Parathyroid adenoma (tissue), 2 donors: ENCODE data around the gene CTNND2.

Source experiments
- H2AFZ ChIP-seq: fragments of 300-600 bp; sonication (generic); one replicate; pipeline ENCODE4 v1.7.0; 2017; ENCODE audit warnings: antibody characterized with exemption, mild to moderate bottlenecking
- H3K27ac ChIP-seq: fragments of 300-600 bp; sonication (generic); one replicate; pipeline ENCODE4 v1.7.0; 2017
- H3K27me3 ChIP-seq: fragments of 300-600 bp; sonication (generic); one replicate; pipeline ENCODE4 v1.7.0; 2017; ENCODE audit warnings: low read length; ENCODE audit not compliant: control insufficient read depth, insufficient read depth
- H3K36me3 ChIP-seq: fragments of 300-600 bp; sonication (generic); one replicate; pipeline ENCODE4 v1.7.0; 2017; ENCODE audit warnings: low read length; ENCODE audit not compliant: control insufficient read depth, insufficient read depth
- H3K4me1 ChIP-seq: fragments of 300-600 bp; sonication (generic); one replicate; pipeline ENCODE4 v1.7.0; 2017; ENCODE audit warnings: control low read depth
- H3K4me2 ChIP-seq: fragments of 300-600 bp; sonication (generic); one replicate; pipeline ENCODE4 v1.7.0; 2017; ENCODE audit warnings: low read length
- H3K4me3 ChIP-seq: fragments of 300-600 bp; sonication (generic); one replicate; pipeline ENCODE4 v1.7.0; 2017; ENCODE audit warnings: low read depth, low read length
- H3K79me2 ChIP-seq: fragments of 300-600 bp; sonication (generic); one replicate; pipeline ENCODE4 v1.7.0; 2017; ENCODE audit warnings: control low read depth
- H3K9ac ChIP-seq: fragments of 300-600 bp; sonication (generic); one replicate; pipeline ENCODE4 v1.7.0; 2017; ENCODE audit warnings: mild to moderate bottlenecking
- H3K9me3 ChIP-seq: fragments of 300-600 bp; sonication (generic); one replicate; pipeline ENCODE4 v1.7.0; 2017; ENCODE audit warnings: low read length; ENCODE audit not compliant: control insufficient read depth
- TF ChIP-seq, protein P1 (sequence below): fragments of 300-600 bp; sonication (generic); IDR thresholded peaks from one replicate; pipeline ENCODE4 v1.7.0; 2017; ENCODE audit warnings: antibody characterized with exemption, mild to moderate bottlenecking
- donor health status: primary hyperparathyroidism.

Gene CTNND2

DNA sequence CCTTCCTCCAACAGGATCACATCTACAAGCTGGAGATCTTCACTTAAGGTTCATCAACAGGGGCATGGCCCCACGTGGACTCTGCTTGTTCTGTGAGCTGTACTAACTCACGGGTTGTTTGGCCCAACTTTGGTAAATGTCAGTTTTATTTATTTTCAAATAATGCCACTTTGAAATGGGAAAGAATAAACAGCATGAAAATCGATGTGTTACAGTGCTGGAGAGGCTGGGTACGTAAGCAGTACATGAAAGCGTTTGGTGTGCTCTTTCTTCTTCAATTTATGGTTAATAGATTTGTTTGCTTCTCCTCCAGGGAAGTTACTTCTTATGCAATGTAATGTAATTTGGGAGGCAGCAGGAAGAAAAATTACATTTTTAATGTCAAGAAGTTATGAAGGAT lies 753.3 kb downstream of the CTNND2 start:
- H3K79me2 ChIP-seq, result no peaks in the 10 kb centered on the region
- TF ChIP-seq, protein P1, sequence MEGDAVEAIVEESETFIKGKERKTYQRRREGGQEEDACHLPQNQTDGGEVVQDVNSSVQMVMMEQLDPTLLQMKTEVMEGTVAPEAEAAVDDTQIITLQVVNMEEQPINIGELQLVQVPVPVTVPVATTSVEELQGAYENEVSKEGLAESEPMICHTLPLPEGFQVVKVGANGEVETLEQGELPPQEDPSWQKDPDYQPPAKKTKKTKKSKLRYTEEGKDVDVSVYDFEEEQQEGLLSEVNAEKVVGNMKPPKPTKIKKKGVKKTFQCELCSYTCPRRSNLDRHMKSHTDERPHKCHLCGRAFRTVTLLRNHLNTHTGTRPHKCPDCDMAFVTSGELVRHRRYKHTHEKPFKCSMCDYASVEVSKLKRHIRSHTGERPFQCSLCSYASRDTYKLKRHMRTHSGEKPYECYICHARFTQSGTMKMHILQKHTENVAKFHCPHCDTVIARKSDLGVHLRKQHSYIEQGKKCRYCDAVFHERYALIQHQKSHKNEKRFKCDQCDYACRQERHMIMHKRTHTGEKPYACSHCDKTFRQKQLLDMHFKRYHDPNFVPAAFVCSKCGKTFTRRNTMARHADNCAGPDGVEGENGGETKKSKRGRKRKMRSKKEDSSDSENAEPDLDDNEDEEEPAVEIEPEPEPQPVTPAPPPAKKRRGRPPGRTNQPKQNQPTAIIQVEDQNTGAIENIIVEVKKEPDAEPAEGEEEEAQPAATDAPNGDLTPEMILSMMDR, result no peak
- H3K9ac ChIP-seq, result no peak overlapping the region
- H3K36me3 ChIP-seq, result no peaks in the 10 kb centered on the region
- H2AFZ ChIP-seq, result no peak overlapping the region
- no peak overlapping the region for H3K4me3 ChIP-seq
- H3K27ac ChIP-seq, result no peak overlapping the region
- no peaks in the 10 kb centered on the region for H3K27me3 ChIP-seq
- no peaks in the 10 kb centered on the region for H3K9me3 ChIP-seq
- H3K4me2 ChIP-seq, result no peak overlapping the region
- no peaks in the 10 kb centered on the region for H3K4me1 ChIP-seq

DNA sequence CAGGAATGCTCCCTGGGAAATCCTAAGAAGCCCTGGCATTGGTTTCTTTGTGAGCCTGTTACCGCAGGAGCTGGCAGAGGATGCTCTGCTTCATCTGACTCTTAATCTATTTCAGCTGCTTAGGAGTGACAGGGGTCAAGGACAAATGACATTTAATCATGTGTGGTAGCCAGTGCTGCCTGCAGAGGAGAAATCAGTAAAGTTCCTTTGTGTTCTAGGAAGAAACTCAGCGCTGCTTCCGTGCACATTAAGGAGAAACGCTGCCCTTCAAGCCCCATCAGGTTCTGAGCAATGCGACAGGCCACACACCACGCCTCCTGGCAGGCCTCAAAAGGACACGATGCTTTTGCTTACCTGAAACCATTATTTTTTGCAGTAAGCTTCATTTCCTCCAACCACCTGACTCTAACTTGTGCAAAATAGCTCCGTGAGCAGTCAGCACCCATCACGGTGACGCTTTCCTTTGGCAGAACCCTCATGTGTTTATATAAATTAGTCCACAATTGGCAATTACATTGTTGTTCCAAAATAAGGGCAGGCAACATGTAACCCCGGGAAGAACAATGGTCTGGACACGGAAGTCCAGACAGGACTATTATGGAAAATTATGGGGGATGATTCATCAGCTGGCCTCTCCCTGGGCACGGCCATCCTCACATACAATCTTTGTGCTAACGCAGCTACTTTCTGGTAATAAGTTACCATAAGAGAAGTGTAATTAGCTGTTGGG lies 755.3 kb downstream of the CTNND2 start:
- no peaks in the 10 kb centered on the region for H3K36me3 ChIP-seq
- no peak overlapping the region for H3K27ac ChIP-seq
- no peak overlapping the region for H3K9ac ChIP-seq
- no peak overlapping the region for H3K4me3 ChIP-seq
- TF ChIP-seq, protein P1, result no peak
- no peaks in the 10 kb centered on the region for H3K79me2 ChIP-seq
- H3K9me3 ChIP-seq, result no peaks in the 10 kb centered on the region
- H3K4me2 ChIP-seq, result no peak overlapping the region
- H3K4me1 ChIP-seq, result no peaks in the 10 kb centered on the region
- no peaks in the 10 kb centered on the region for H3K27me3 ChIP-seq
- H2AFZ ChIP-seq, result no peak overlapping the region

DNA sequence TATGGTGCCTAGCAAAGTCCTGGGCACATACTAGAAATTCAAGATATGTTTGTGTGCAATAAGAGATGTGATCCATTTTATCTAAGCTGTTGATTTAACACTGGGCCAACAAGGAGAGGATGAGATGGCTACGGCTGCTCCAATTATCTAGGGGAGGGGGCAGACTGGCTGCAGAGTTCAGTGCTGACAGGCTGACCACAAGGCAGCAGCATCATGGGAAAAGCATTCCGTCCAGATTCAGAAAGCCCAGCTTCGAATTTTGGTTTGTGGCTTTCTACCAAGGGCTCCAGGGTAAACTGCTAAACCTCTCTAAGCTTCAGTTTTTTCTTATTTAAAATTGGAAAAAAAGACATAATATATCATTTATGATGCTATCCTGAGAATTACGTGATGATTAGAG lies 758.1 kb downstream of the CTNND2 start:
- no peak overlapping the region for H3K4me3 ChIP-seq
- no peak overlapping the region for H3K9ac ChIP-seq
- H3K36me3 ChIP-seq, result no peaks in the 10 kb centered on the region
- TF ChIP-seq, protein P1, result no peak
- H3K79me2 ChIP-seq, result no peaks in the 10 kb centered on the region
- no peak overlapping the region for H3K27ac ChIP-seq
- H3K4me2 ChIP-seq, result no peak overlapping the region
- no peaks in the 10 kb centered on the region for H3K9me3 ChIP-seq
- no peaks in the 10 kb centered on the region for H3K4me1 ChIP-seq
- no peaks in the 10 kb centered on the region for H3K27me3 ChIP-seq
- no peak overlapping the region for H2AFZ ChIP-seq

DNA sequence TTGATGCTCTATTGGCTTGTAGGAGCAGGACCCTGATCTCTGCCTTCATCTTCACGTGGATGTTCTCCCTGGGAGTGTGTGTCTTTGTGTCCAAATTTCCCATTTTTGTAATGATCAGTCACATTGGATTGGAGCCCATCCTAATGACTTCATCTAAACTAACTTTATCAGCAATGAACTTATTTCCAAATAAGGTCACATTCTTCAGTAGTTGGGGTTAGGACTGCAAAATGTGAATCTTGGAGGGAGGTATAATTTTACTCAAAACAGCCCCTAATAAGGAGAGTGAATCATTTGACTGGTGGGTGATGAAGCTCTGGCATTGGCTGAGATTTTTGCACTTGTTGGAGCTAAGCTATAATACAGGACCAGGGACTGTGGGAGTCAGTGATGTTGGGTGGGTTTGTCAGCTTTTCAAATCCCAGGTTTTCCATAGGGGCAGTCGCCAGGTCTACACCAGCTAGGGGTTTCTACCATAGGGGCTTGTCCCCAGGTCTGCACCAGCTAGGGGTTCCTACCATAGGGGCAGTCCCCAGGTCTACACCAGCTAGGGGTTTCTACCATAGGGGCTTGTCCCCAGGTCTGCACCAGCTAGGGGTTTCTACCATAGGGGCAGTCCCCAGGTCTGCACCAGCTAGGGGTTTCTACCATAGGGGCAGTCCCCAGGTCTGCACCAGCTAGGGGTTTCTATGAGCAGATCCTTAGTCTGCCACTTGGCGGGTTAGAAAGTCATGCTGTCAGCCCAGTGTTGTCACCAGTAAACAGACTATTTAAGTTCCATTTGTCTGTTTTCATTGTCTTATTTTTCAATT lies 760.6 kb downstream of the CTNND2 start:
- H3K27me3 ChIP-seq, result no peaks in the 10 kb centered on the region
- no peak overlapping the region for H2AFZ ChIP-seq
- TF ChIP-seq, protein P1, result no peak
- no peak overlapping the region for H3K9ac ChIP-seq
- H3K9me3 ChIP-seq, result no peaks in the 10 kb centered on the region
- no peaks in the 10 kb centered on the region for H3K79me2 ChIP-seq
- H3K4me2 ChIP-seq, result no peak overlapping the region
- H3K36me3 ChIP-seq, result no peaks in the 10 kb centered on the region
- H3K27ac ChIP-seq, result no peak overlapping the region
- no peaks in the 10 kb centered on the region for H3K4me1 ChIP-seq
- H3K4me3 ChIP-seq, result no peak overlapping the region
